ENCODE measurements around the gene KIRREL3.
A peak's percentile ranks its signal among the peaks of the same experiment; 100 is the strongest.
"Not testable (repeated sequence)": the region's sequence is repeated elsewhere in the genome, so short reads cannot be mapped to it uniquely, and the experiment has no call there.

KIRREL3 gene

DNA sequence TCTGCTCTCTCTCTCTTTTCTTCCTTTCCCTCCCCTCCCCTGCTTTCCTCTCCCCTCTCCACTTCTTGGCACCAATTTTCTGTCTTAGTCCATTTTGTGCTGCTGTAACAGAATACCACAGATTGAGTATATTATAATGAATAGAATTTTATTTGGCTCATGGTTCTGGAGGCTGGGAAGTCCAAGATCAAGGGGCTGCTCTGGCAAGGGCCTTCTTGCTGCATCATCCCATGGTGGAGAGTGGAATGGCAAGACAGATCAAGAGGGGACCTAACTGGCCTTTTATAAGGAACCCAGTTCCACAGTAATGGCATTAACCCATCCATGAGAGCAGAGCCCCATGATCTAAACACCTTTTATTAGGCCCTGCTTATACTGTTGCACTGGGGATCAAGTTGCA lies 600.6 kb downstream of the KIRREL3 start:
- Histone ChIP-seq H3K27me3 (ENCODE audit: low read depth, low read length) (no peaks in the 10 kb centered on the region), H3K36me3 (ENCODE audit: control insufficient read depth in 1 of 2, insufficient read depth in 2 of 2, low read length in 2 of 2) (no peaks in the 10 kb centered on the region), H3K4me3 (ENCODE audit: low read depth in 1 of 2, low read length in 2 of 2) (no peak overlapping the region), H3K9me3 (ENCODE audit: control insufficient read depth in 1 of 2, low read length in 2 of 2) (no peaks in the 10 kb centered on the region), H3K4me1 (ENCODE audit: control insufficient read depth in 1 of 2, insufficient read depth in 2 of 2, low read length in 2 of 2) (peaks cover 0 to 4% of the 10 kb centered on the region in 2 donors), H3K27ac (ENCODE audit: low read length) (no peak overlapping the region)

DNA sequence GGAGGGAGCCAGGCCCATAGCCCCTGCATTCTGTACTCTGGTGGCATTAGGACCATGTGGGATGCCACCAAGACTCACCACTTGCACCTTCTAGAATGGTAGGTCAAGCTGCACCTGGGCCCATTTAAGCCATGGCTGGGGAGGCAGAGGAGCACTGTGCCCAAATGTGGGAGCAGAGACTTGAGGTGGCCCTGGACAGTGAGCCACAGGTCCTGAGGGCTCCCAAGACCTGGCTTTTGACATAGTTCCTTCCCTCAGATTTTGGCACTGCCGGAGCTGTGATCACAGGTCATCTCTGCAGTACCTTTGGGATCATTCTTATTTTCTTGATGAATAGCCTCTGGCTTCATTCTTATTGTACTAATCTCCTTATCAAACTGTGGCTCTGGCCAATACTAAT lies 601.8 kb downstream of the KIRREL3 start:
- Histone ChIP-seq H3K27me3 (ENCODE audit: low read depth, low read length) (no peaks in the 10 kb centered on the region), H3K9me3 (ENCODE audit: control insufficient read depth in 1 of 2, low read length in 2 of 2) (no peaks in the 10 kb centered on the region), H3K4me3 (ENCODE audit: low read depth in 1 of 2, low read length in 2 of 2) (no peak overlapping the region), H3K4me1 (ENCODE audit: control insufficient read depth in 1 of 2, insufficient read depth in 2 of 2, low read length in 2 of 2) (peaks cover 0 to 11% of the 10 kb centered on the region in 2 donors), H3K36me3 (ENCODE audit: control insufficient read depth in 1 of 2, insufficient read depth in 2 of 2, low read length in 2 of 2) (no peaks in the 10 kb centered on the region), H3K27ac (ENCODE audit: low read length) (no peak overlapping the region)

DNA sequence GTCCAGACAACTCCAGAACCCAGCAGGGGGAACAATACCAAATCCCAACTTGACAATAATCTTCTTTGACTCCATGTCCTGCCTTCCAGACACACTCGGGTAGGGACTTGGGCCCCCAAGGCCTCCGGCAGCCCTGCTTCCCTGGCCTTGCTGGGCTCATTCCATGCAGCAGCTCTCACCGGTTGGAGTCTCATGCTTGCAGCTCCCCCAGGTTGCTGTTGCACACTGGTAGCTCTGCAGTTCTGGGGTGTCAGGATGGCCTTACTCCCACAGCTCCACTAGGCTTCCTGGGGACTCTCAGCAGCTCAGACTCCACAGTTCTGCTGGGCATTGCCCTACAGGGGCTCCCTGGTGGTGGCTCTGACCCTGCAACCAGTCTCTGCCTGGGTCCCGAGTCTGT lies 602.3 kb downstream of the KIRREL3 start:
- Histone ChIP-seq H3K4me3 (ENCODE audit: low read depth in 1 of 2, low read length in 2 of 2) (no peak overlapping the region), H3K36me3 (ENCODE audit: control insufficient read depth in 1 of 2, insufficient read depth in 2 of 2, low read length in 2 of 2) (no peaks in the 10 kb centered on the region), H3K27ac (ENCODE audit: low read length) (no peak overlapping the region), H3K9me3 (ENCODE audit: control insufficient read depth in 1 of 2, low read length in 2 of 2) (no peaks in the 10 kb centered on the region), H3K4me1 (ENCODE audit: control insufficient read depth in 1 of 2, insufficient read depth in 2 of 2, low read length in 2 of 2) (peaks cover 0 to 13% of the 10 kb centered on the region in 2 donors), H3K27me3 (ENCODE audit: low read depth, low read length) (no peaks in the 10 kb centered on the region)

DNA sequence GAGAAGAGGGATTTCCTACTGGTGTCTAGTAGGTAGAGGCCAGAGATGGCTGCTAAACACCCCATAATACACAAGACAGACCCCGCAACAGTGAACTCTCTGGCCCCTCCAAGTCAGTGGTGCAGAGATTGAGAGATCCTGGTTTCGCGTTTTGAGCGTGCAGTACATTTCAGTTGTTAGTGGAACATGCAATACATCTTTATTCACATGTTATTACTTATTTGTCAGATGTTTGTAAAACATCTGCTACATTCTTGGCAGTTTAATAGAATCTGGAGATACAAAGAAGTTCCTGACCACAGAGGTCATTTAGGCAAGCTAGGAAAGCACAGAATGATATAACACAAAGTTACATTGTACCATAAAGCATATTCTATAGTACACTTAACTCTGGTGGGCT lies 603.6 kb downstream of the KIRREL3 start:
- no peaks in the 10 kb centered on the region for H3K27me3 ChIP-seq (ENCODE audit: low read depth, low read length)
- H3K4me1 ChIP-seq (ENCODE audit: control insufficient read depth in 1 of 2, insufficient read depth in 2 of 2, low read length in 2 of 2), result peaks cover 8 to 26% of the 10 kb centered on the region in 2 donors
- no peaks in the 10 kb centered on the region for H3K36me3 ChIP-seq (ENCODE audit: control insufficient read depth in 1 of 2, insufficient read depth in 2 of 2, low read length in 2 of 2)
- H3K9me3 ChIP-seq (ENCODE audit: control insufficient read depth in 1 of 2, low read length in 2 of 2), result no peaks in the 10 kb centered on the region
- no peak overlapping the region for H3K27ac ChIP-seq (ENCODE audit: low read length)
- no peak overlapping the region for H3K4me3 ChIP-seq (ENCODE audit: low read depth in 1 of 2, low read length in 2 of 2)

DNA sequence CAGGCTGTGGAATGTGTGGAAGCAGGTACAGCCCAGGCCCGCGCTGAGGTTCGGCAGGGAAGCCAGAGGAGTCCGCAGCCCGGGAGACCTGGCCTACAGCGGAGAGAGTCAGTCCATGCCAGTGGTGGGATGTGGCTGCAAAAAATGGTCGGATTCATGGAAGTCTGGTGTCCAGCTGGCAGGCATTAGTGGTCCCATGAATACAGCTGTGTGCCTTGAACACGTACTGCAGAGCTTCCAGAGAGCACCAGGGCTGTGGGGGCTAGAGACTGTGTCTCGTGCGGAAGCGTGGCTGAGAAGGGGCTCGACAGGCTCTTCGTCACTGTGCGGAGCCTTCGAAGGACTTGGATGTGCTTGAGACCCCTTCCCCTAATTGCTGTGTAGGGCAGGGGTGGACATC lies 604.3 kb downstream of the KIRREL3 start:
- peaks cover 14 to 27% of the 10 kb centered on the region in 2 donors for H3K4me1 ChIP-seq (ENCODE audit: control insufficient read depth in 1 of 2, insufficient read depth in 2 of 2, low read length in 2 of 2)
- not testable (repeated sequence) for H3K27me3 ChIP-seq (ENCODE audit: low read depth, low read length); H3K36me3 ChIP-seq (ENCODE audit: control insufficient read depth in 1 of 2, insufficient read depth in 2 of 2, low read length in 2 of 2); H3K9me3 ChIP-seq (ENCODE audit: control insufficient read depth in 1 of 2, low read length in 2 of 2); H3K27ac ChIP-seq (ENCODE audit: low read length); H3K4me3 ChIP-seq (ENCODE audit: low read depth in 1 of 2, low read length in 2 of 2)

DNA sequence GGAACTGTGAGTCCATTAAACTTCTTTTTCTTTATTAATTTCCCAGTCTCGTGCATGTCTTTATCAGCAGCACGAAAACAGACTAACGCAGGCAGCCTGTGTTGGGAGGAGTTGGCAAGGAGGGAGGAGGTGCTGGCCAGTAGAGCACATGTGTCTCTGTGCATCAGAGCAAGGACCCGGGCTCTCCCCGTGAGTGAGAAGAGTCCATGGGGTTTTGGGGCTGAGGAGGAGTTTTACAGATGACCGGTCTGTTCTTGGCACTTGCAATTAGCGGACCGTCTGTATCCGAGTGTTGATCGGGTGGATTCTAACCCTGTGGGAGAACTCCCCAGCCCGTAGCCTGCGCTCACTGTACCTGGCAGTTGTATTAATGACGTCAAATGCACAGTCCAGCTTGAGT lies 604.8 kb downstream of the KIRREL3 start:
- not testable (repeated sequence) for H3K4me3 ChIP-seq (ENCODE audit: low read depth in 1 of 2, low read length in 2 of 2); H3K9me3 ChIP-seq (ENCODE audit: control insufficient read depth in 1 of 2, low read length in 2 of 2); H3K27me3 ChIP-seq (ENCODE audit: low read depth, low read length); H3K36me3 ChIP-seq (ENCODE audit: control insufficient read depth in 1 of 2, insufficient read depth in 2 of 2, low read length in 2 of 2); H3K27ac ChIP-seq (ENCODE audit: low read length)
- H3K4me1 ChIP-seq (ENCODE audit: control insufficient read depth in 1 of 2, insufficient read depth in 2 of 2, low read length in 2 of 2), result peaks cover 17 to 31% of the 10 kb centered on the region in 2 donors

DNA sequence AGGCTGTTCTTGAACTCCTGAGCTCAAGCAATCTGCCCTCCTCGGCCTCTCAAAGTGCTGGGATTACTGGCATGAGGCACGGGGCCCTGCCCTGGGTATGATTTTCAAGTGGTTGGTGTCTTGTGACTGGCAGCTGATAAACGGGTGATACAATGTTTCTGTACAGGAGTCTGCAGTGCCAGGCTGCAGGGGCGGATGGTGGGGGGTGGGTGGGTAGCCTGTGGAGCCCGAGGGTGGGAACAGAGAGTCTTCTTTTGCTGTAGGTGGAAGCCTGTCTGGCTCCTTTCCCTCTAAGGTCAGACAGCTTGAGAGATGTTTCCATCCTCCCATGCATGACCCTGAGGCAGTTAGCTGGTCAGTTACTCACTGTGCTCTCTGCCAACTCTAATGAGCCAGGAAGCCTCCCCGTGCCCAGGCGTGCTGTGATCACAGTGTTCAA lies 605.9 kb downstream of the KIRREL3 start:
- not testable (repeated sequence) for H3K9me3 ChIP-seq (ENCODE audit: control insufficient read depth in 1 of 2, low read length in 2 of 2); H3K4me3 ChIP-seq (ENCODE audit: low read depth in 1 of 2, low read length in 2 of 2); H3K27ac ChIP-seq (ENCODE audit: low read length); H3K27me3 ChIP-seq (ENCODE audit: low read depth, low read length); H3K36me3 ChIP-seq (ENCODE audit: control insufficient read depth in 1 of 2, insufficient read depth in 2 of 2, low read length in 2 of 2)
- H3K4me1 ChIP-seq (ENCODE audit: control insufficient read depth in 1 of 2, insufficient read depth in 2 of 2, low read length in 2 of 2), result peaks cover 17 to 38% of the 10 kb centered on the region in 2 donors

DNA sequence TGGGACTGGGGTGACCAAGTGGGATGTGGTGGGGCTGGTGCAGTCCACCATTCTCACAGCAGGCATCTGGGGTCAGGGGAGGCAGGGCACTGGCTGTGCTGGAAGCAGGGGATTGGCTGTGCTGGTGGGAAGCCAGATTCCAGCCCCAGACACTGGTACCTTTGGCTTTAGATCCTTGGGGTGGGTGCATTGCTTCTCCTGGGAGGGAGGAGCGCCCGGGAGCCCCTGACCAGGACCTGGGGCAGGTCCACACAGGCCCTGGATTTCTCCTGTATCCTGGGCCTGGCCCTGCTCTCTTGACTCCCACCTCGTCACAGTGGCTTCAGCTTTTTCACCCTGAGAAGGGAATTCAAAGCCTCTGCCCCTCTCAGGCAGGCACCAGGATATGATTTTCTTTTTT lies 606.5 kb downstream of the KIRREL3 start:
- Histone ChIP-seq H3K36me3 (ENCODE audit: control insufficient read depth in 1 of 2, insufficient read depth in 2 of 2, low read length in 2 of 2) (no peaks in the 10 kb centered on the region), H3K4me1 (ENCODE audit: control insufficient read depth in 1 of 2, insufficient read depth in 2 of 2, low read length in 2 of 2) (peaks cover 17 to 38% of the 10 kb centered on the region in 2 donors), H3K27me3 (ENCODE audit: low read depth, low read length) (no peaks in the 10 kb centered on the region), H3K4me3 (ENCODE audit: low read depth in 1 of 2, low read length in 2 of 2) (no peak overlapping the region), H3K27ac (ENCODE audit: low read length) (no peak overlapping the region), H3K9me3 (ENCODE audit: control insufficient read depth in 1 of 2, low read length in 2 of 2) (no peaks in the 10 kb centered on the region)

DNA sequence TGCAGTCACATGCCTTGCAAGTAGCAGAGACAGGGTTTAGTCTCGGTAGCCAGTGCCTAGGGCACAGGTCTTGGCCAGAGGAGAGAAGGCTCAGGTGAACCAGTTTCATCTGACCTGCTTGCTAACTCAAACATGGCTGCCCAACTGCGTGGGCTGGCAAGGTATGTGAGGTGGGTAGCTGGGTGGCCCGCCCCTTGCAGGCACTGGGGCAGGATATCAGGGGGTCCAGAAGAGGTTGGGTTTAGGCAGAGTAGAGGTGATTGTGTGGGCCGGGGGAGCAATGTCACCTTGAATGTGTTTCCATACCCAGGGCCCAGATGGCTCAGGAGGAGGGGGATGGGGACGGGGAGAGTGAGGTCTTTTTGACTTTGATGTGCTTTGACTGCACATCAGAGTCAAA lies 607.4 kb downstream of the KIRREL3 start:
- no peaks in the 10 kb centered on the region for H3K9me3 ChIP-seq (ENCODE audit: control insufficient read depth in 1 of 2, low read length in 2 of 2)
- no peak overlapping the region for H3K27ac ChIP-seq (ENCODE audit: low read length)
- no peaks in the 10 kb centered on the region for H3K27me3 ChIP-seq (ENCODE audit: low read depth, low read length)
- no peak overlapping the region for H3K4me3 ChIP-seq (ENCODE audit: low read depth in 1 of 2, low read length in 2 of 2)
- peaks cover 17 to 34% of the 10 kb centered on the region in 2 donors for H3K4me1 ChIP-seq (ENCODE audit: control insufficient read depth in 1 of 2, insufficient read depth in 2 of 2, low read length in 2 of 2)
- no peaks in the 10 kb centered on the region for H3K36me3 ChIP-seq (ENCODE audit: control insufficient read depth in 1 of 2, insufficient read depth in 2 of 2, low read length in 2 of 2)

DNA sequence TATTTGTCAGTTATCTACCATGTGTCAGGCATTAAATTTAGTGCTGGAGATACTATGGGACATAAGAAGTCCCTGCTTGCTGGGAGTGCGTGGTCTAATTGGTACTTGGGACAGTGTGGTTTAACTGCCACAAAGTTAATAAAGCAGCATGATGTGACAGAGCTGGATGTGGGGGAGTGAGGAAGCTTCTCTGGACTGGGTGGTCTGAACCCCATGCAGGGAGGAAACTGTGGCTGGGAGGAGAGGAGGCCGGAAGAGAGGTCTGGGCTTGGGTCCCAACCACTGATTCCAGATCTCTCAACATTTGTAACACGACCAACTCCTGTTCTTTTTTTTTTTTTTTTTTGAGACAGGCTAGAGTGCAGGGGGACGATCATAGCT lies 607.9 kb downstream of the KIRREL3 start:
- Histone ChIP-seq H3K4me1 (ENCODE audit: control insufficient read depth in 1 of 2, insufficient read depth in 2 of 2, low read length in 2 of 2) (peaks cover 17 to 39% of the 10 kb centered on the region in 2 donors), H3K27me3 (ENCODE audit: low read depth, low read length) (no peaks in the 10 kb centered on the region), H3K4me3 (ENCODE audit: low read depth in 1 of 2, low read length in 2 of 2) (no peak overlapping the region), H3K27ac (ENCODE audit: low read length) (no peak overlapping the region), H3K9me3 (ENCODE audit: control insufficient read depth in 1 of 2, low read length in 2 of 2) (no peaks in the 10 kb centered on the region), H3K36me3 (ENCODE audit: control insufficient read depth in 1 of 2, insufficient read depth in 2 of 2, low read length in 2 of 2) (no peaks in the 10 kb centered on the region)

DNA sequence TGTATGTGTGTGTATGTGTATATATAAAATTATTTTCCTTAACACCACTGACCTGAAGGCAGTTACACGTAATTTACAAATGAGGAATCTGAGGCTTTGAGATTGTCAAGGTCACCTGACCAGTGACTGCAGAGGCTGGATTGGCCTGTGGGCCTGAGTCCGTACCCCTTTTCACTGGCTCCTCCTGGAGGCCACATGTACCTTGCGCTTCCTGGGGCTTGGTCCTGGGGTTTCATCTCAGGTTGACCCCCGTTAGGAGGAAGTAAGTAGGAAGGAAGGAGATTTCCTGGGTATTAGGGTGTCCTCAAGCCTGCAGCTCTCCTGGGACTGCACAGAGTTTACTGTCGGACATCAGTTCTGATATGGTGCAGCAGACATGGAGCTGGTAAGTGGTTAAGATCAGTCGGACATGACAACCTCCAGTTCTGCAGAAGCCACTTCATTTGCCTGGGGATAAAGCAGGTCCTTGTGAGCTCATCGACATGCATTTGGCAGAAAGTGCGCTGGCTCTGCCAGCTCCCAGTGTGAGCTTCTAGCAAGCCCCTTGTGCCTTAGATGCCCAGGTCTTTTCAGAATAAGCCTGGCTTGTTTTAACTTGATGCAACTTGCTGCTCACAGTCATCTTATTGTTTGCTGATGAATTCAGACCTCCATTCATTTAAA lies 608.5 kb downstream of the KIRREL3 start:
- Histone ChIP-seq H3K4me3 (ENCODE audit: low read depth in 1 of 2, low read length in 2 of 2) (no peak overlapping the region), H3K27ac (ENCODE audit: low read length) (no peak overlapping the region), H3K4me1 (ENCODE audit: control insufficient read depth in 1 of 2, insufficient read depth in 2 of 2, low read length in 2 of 2) (peaks cover 17 to 41% of the 10 kb centered on the region in 2 donors), H3K27me3 (ENCODE audit: low read depth, low read length) (no peaks in the 10 kb centered on the region), H3K9me3 (ENCODE audit: control insufficient read depth in 1 of 2, low read length in 2 of 2) (no peaks in the 10 kb centered on the region), H3K36me3 (ENCODE audit: control insufficient read depth in 1 of 2, insufficient read depth in 2 of 2, low read length in 2 of 2) (no peaks in the 10 kb centered on the region)

DNA sequence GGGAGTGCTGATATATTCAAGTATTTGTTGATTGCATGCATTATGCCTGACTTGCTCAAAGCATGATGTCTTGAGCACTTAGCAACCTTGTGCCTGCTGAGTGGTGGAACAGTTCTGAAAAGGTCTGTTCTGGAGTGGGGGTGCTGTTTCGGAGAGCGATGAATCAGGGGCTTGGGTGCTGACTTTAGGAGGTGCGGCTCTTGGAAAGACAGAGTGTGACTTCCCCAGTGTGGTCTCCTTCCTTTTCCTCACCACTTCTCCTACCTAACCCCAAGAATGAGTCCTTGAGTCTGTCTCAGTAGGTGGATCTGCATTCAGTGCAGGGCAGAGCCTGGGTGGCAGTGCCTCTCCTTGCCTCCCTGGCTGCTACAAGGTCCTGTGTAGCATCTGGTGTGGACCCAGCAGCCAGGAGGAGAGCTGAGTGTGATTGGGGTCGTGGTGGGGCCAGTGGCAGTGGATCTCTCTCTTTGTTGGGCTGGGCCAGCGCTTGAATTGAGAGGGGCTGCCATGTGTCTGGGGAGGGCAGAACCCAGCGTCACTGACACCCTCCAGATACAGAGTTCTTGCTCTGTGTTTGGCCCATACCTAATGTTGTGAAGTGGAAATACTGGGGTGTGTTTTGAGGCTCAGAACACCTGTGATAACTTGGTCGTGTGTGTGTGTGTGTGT lies 609.1 kb downstream of the KIRREL3 start:
- H3K4me1 ChIP-seq (ENCODE audit: control insufficient read depth in 1 of 2, insufficient read depth in 2 of 2, low read length in 2 of 2), result peaks cover 17 to 41% of the 10 kb centered on the region in 2 donors
- H3K9me3 ChIP-seq (ENCODE audit: control insufficient read depth in 1 of 2, low read length in 2 of 2), result no peaks in the 10 kb centered on the region
- H3K27ac ChIP-seq (ENCODE audit: low read length), result peak overlapping the region; percentile 45
- no peaks in the 10 kb centered on the region for H3K27me3 ChIP-seq (ENCODE audit: low read depth, low read length)
- no peak overlapping the region for H3K4me3 ChIP-seq (ENCODE audit: low read depth in 1 of 2, low read length in 2 of 2)
- no peaks in the 10 kb centered on the region for H3K36me3 ChIP-seq (ENCODE audit: control insufficient read depth in 1 of 2, insufficient read depth in 2 of 2, low read length in 2 of 2)

Data from muscle layer of duodenum (tissue), 2 donors.